HK-2 (cell line): ENCODE data around the gene FUT8.
A peak's percentile ranks its signal among the peaks of the same experiment; 100 is the strongest.
"Not testable (repeated sequence)": the region's sequence is repeated elsewhere in the genome, so short reads cannot be mapped to it uniquely, and the experiment has no call there.

ENCODE experiments used
- DNase-seq: peaks from one replicate; pipeline ENCODE4 v3.0.0-alpha.2; 2018; ENCODE audit not compliant: unreplicated experiment

The FUT8 gene

GRCh38 chr14:65622703-65623102 lies 210.2 kb downstream of the FUT8 start:
- DNase-seq: no peak

- DNase-seq: no peak
Measured at GRCh38 chr14:65623759-65624158, 211.2 kb downstream of the FUT8 start.

GRCh38 chr14:65627315-65627714 lies 214.8 kb downstream of the FUT8 start:
- no peak for DNase-seq

- no peak for DNase-seq
Measured at GRCh38 chr14:65628664-65629063, 216.1 kb downstream of the FUT8 start.

GRCh38 chr14:65631040-65631439 lies 218.5 kb downstream of the FUT8 start:
- DNase-seq: no peak

GRCh38 chr14:65632487-65632886 lies 220.0 kb downstream of the FUT8 start:
- DNase-seq: no peak

- DNase-seq: not testable (repeated sequence)
Measured at GRCh38 chr14:65633666-65634065, 221.1 kb downstream of the FUT8 start.

GRCh38 chr14:65637780-65638179 lies 225.2 kb downstream of the FUT8 start:
- DNase-seq: peak; percentile 12

GRCh38 chr14:65639216-65639615 lies 226.7 kb downstream of the FUT8 start:
- DNase-seq: no peak

GRCh38 chr14:65650826-65651225 lies 238.3 kb downstream of the FUT8 start:
- DNase-seq: no peak

GRCh38 chr14:65656554-65656953 lies 244.0 kb downstream of the FUT8 start:
- no peak for DNase-seq

GRCh38 chr14:65658202-65658601 lies 245.7 kb downstream of the FUT8 start:
- DNase-seq: no peak

GRCh38 chr14:65661865-65662264 lies 249.3 kb downstream of the FUT8 start:
- no peak for DNase-seq

- no peak for DNase-seq
Measured at GRCh38 chr14:65664436-65664835, 251.9 kb downstream of the FUT8 start.

GRCh38 chr14:65676361-65677014 lies 264.0 kb downstream of the FUT8 start:
- DNase-seq: no peak

GRCh38 chr14:65685572-65685971 lies 273.0 kb downstream of the FUT8 start:
- no peak for DNase-seq

GRCh38 chr14:65686761-65687160 lies 274.2 kb downstream of the FUT8 start:
- no peak for DNase-seq

GRCh38 chr14:65689070-65689469 lies 276.5 kb downstream of the FUT8 start:
- DNase-seq: no peak

GRCh38 chr14:65692566-65692965 lies 280.0 kb downstream of the FUT8 start:
- DNase-seq: not testable (repeated sequence)

- no peak for DNase-seq
Measured at GRCh38 chr14:65696801-65697200, 284.3 kb downstream of the FUT8 start.

- DNase-seq: no peak
Measured at GRCh38 chr14:65703521-65703920, 291.0 kb downstream of the FUT8 start.

- DNase-seq: no peak
Measured at GRCh38 chr14:65703996-65704395, 291.5 kb downstream of the FUT8 start.

GRCh38 chr14:65704437-65704836 lies 291.9 kb downstream of the FUT8 start:
- DNase-seq: no peak

GRCh38 chr14:65704850-65705249 lies 292.3 kb downstream of the FUT8 start:
- no peak for DNase-seq
